Peyer's patch (tissue), 4 donors: Measurements from ENCODE around the gene TNPO3.

Source experiments
- POLR2A ChIP-seq, 2 donors: fragments of 450-650 bp; IDR thresholded peaks; one replicate each; pipeline ENCODE4 v1.5.1; 2017; ENCODE audit warnings: antibody characterized with exemption in 2 of 2, mild to moderate bottlenecking in 2 of 2, moderate library complexity in 2 of 2
- TF ChIP-seq, protein P1 (sequence below), 6 experiments: fragments of 450-650 bp in 4 of 6; fragments of 200-600 bp in 2 of 6; sonication (generic) in 1 of 6; IDR thresholded peaks; one replicate each; pipeline ENCODE4 v1.5.1; 2017 to 2019; ENCODE audit warnings: antibody characterized with exemption in 6 of 6, mild to moderate bottlenecking in 3 of 6, moderate library complexity in 1 of 6

DNA sequence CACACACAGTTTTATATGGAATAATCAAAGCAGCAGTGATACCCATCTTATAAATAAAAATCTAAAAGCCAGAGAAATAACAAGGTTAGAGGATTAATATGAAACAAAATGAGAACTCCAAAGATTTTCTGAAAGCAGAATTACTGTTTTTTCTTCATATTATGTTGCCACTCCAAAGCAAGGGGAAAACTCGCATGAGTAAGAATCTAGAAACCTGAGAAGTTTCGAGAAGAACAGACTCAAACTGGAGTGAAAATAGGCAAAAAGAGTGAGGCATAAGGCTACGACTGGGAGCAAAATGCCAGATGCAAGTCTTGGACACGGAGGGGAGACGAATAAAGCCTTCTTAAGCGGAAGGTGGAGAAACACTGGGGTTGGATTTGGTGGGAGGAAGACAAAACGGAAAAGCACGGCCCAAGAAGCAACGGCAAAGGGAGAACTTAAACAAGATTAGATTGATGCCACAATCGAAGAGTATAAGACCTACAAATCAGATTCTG, 923 bp downstream of the TNPO3 start:
- no peak for TF ChIP-seq POLR2A (IDR thresholded peaks at IDR 0.05)
- TF ChIP-seq, protein P1, sequence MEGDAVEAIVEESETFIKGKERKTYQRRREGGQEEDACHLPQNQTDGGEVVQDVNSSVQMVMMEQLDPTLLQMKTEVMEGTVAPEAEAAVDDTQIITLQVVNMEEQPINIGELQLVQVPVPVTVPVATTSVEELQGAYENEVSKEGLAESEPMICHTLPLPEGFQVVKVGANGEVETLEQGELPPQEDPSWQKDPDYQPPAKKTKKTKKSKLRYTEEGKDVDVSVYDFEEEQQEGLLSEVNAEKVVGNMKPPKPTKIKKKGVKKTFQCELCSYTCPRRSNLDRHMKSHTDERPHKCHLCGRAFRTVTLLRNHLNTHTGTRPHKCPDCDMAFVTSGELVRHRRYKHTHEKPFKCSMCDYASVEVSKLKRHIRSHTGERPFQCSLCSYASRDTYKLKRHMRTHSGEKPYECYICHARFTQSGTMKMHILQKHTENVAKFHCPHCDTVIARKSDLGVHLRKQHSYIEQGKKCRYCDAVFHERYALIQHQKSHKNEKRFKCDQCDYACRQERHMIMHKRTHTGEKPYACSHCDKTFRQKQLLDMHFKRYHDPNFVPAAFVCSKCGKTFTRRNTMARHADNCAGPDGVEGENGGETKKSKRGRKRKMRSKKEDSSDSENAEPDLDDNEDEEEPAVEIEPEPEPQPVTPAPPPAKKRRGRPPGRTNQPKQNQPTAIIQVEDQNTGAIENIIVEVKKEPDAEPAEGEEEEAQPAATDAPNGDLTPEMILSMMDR (IDR thresholded peaks at IDR 0.05): no peak
